ENCODE measurements around the gene FTL. TPM values are rescaled to one million over a fixed set of nuclear protein-coding genes. Genes with fewer than 3 reads are reported as not detected.

The FTL gene
- total and polyA plus RNA-seq, 8 donors: 1,119 to 9,329 (median 1,357) TPM

- Histone ChIP-seq H3K4me1 (peaks cover 9 to 30% of the 10 kb centered on the region in 2 donors), H3K4me3 (no peak overlapping the region), H3K27ac (no peak overlapping the region), H3K36me3 (peaks cover 0 to 74% of the 10 kb centered on the region in 2 donors), H3K27me3 (no peaks in the 10 kb centered on the region), H3K9me3 (no peaks in the 10 kb centered on the region)
- DNase-seq (no peak), ATAC-seq (no peak)
- TF ChIP-seq CTCF (IDR thresholded peaks at IDR 0.05): no peak
- intact Hi-C loops (cut with DNase I): no loop called here
Measured at GRCh38 chr19:48988286-48988685, 23.2 kb downstream of the FTL start.

- intact Hi-C loops (cut with DNase I): no loop called here
- no peaks in the 10 kb centered on the region for H3K27me3 ChIP-seq
- peaks cover 0 to 68% of the 10 kb centered on the region in 2 donors for H3K36me3 ChIP-seq
- no peak overlapping the region for H3K27ac ChIP-seq
- ATAC-seq (no peak), DNase-seq (no peak)
- H3K9me3 ChIP-seq: no peaks in the 10 kb centered on the region
- no peak overlapping the region for H3K4me3 ChIP-seq
- peaks cover 9 to 30% of the 10 kb centered on the region in 2 donors for H3K4me1 ChIP-seq
- no peak for TF ChIP-seq CTCF (IDR thresholded peaks at IDR 0.05)
Measured at GRCh38 chr19:48988860-48989259, 23.8 kb downstream of the FTL start.

GRCh38 chr19:48989701-48990291 is 24.7 kb downstream of the FTL start:
- intact Hi-C loops (cut with DNase I): no loop called here
- ATAC-seq: no peak
- H3K27ac ChIP-seq: no peak overlapping the region
- H3K9me3 ChIP-seq: no peaks in the 10 kb centered on the region
- no peak for DNase-seq
- TF ChIP-seq CTCF (IDR thresholded peaks at IDR 0.05): no peak
- H3K4me1 ChIP-seq: peaks cover 16 to 38% of the 10 kb centered on the region in 2 donors
- H3K27me3 ChIP-seq: no peaks in the 10 kb centered on the region
- H3K4me3 ChIP-seq: no peak overlapping the region
- H3K36me3 ChIP-seq: peaks cover 0 to 59% of the 10 kb centered on the region in 2 donors

- no peak for TF ChIP-seq CTCF (IDR thresholded peaks at IDR 0.05)
- ATAC-seq: no peak
- no peak overlapping the region for H3K27ac ChIP-seq
- H3K27me3 ChIP-seq: no peaks in the 10 kb centered on the region
- no peak for DNase-seq
- no peaks in the 10 kb centered on the region for H3K9me3 ChIP-seq
- peaks cover 0 to 53% of the 10 kb centered on the region in 2 donors for H3K36me3 ChIP-seq
- intact Hi-C loops (cut with DNase I): no loop called here
- H3K4me3 ChIP-seq: no peak overlapping the region
- H3K4me1 ChIP-seq: peaks cover 18 to 43% of the 10 kb centered on the region in 2 donors
Measured at GRCh38 chr19:48990400-48990799, 25.3 kb downstream of the FTL start.

GRCh38 chr19:48991011-48991609 is 26.0 kb downstream of the FTL start:
- Histone ChIP-seq H3K4me3 (peak overlapping the region in 1 of 2 donors; percentile 56), H3K27ac (no peak overlapping the region), H3K36me3 (peaks cover 0 to 45% of the 10 kb centered on the region in 2 donors), H3K27me3 (no peaks in the 10 kb centered on the region), H3K4me1 (peaks cover 18 to 43% of the 10 kb centered on the region in 2 donors), H3K9me3 (no peaks in the 10 kb centered on the region)
- no peak for TF ChIP-seq CTCF (IDR thresholded peaks at IDR 0.05)
- intact Hi-C loops (cut with DNase I): no loop called here
- ATAC-seq (no peak), DNase-seq (no peak)
